HG03378 (cell line): ENCODE results near the gene FHOD3.
A peak's percentile ranks its signal among the peaks of the same experiment; 100 is the strongest.

Experiments
- ATAC-seq: cut with Tn5 transposase; IDR thresholded peaks from one replicate; pipeline ENCODE4 v1.9.1; 2021; ENCODE audit warnings: mild to moderate bottlenecking, moderate library complexity; ENCODE audit not compliant: unreplicated experiment

FHOD3 gene

GRCh38 chr18:36610661-36611060, 313.1 kb downstream of the FHOD3 start:
- ATAC-seq = no peak

GRCh38 chr18:36613069-36613468, 315.6 kb downstream of the FHOD3 start:
- ATAC-seq = no peak

GRCh38 chr18:36613810-36614209, 316.3 kb downstream of the FHOD3 start:
- no peak for ATAC-seq

- no peak for ATAC-seq
These were observed 323.3 kb downstream of the FHOD3 start for GRCh38 chr18:36620788-36621187.

- no peak for ATAC-seq
These were observed 325.1 kb downstream of the FHOD3 start for GRCh38 chr18:36622610-36623009.

GRCh38 chr18:36623091-36623490, 325.6 kb downstream of the FHOD3 start:
- no peak for ATAC-seq

- ATAC-seq = no peak
These were observed 326.2 kb downstream of the FHOD3 start for GRCh38 chr18:36623681-36624190.

- no peak for ATAC-seq
These were observed 327.1 kb downstream of the FHOD3 start for GRCh38 chr18:36624451-36625167.

GRCh38 chr18:36625386-36625785, 327.9 kb downstream of the FHOD3 start:
- ATAC-seq = no peak

GRCh38 chr18:36627637-36628036, 330.1 kb downstream of the FHOD3 start:
- no peak for ATAC-seq

GRCh38 chr18:36628435-36629137, 331.1 kb downstream of the FHOD3 start:
- ATAC-seq = no peak

- ATAC-seq = no peak
These were observed 331.6 kb downstream of the FHOD3 start for GRCh38 chr18:36629138-36629530.

GRCh38 chr18:36629836-36630235, 332.3 kb downstream of the FHOD3 start:
- ATAC-seq = no peak

- ATAC-seq = no peak
These were observed 333.4 kb downstream of the FHOD3 start for GRCh38 chr18:36630917-36631316.

GRCh38 chr18:36633961-36634412, 336.5 kb downstream of the FHOD3 start:
- peak; percentile 36 for ATAC-seq

GRCh38 chr18:36634573-36635216, 337.2 kb downstream of the FHOD3 start:
- no peak for ATAC-seq

GRCh38 chr18:36635414-36636096, 338.0 kb downstream of the FHOD3 start:
- peak; percentile 29 for ATAC-seq

- ATAC-seq = peak; percentile 38
These were observed 338.8 kb downstream of the FHOD3 start for GRCh38 chr18:36636237-36636817.

- peak; percentile 92 for ATAC-seq
These were observed 340.7 kb downstream of the FHOD3 start for GRCh38 chr18:36638224-36638623.

- no peak for ATAC-seq
These were observed 342.8 kb downstream of the FHOD3 start for GRCh38 chr18:36640021-36640952.
